Sigmoid colon (tissue), 4 donors: Measurements from ENCODE around the gene LETM1.

ENCODE experiments used
- POLR2AphosphoS5 ChIP-seq, 4 donors: sonication (generic); formaldehyde crosslinking; IDR thresholded peaks; one replicate each; pipeline ENCODE4 v1.6.1; 2017; ENCODE audit warnings: antibody characterized with exemption in 4 of 4
- TF ChIP-seq, protein P1 (sequence below), 4 experiments: fragments of 450-650 bp in 3 of 4; fragments of 200-600 bp in 1 of 4; IDR thresholded peaks; one replicate each; pipeline ENCODE4 v1.5.1; 2016 to 2019; ENCODE audit warnings: antibody characterized with exemption in 4 of 4, mild to moderate bottlenecking in 3 of 4, moderate library complexity in 2 of 4

GRCh38 chr4:1872870-1873269 is 16.9 kb upstream of the LETM1 start:
- TF ChIP-seq, protein P1, sequence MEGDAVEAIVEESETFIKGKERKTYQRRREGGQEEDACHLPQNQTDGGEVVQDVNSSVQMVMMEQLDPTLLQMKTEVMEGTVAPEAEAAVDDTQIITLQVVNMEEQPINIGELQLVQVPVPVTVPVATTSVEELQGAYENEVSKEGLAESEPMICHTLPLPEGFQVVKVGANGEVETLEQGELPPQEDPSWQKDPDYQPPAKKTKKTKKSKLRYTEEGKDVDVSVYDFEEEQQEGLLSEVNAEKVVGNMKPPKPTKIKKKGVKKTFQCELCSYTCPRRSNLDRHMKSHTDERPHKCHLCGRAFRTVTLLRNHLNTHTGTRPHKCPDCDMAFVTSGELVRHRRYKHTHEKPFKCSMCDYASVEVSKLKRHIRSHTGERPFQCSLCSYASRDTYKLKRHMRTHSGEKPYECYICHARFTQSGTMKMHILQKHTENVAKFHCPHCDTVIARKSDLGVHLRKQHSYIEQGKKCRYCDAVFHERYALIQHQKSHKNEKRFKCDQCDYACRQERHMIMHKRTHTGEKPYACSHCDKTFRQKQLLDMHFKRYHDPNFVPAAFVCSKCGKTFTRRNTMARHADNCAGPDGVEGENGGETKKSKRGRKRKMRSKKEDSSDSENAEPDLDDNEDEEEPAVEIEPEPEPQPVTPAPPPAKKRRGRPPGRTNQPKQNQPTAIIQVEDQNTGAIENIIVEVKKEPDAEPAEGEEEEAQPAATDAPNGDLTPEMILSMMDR (IDR thresholded peaks at IDR 0.05) = no peak
- no peak for TF ChIP-seq POLR2AphosphoS5 (IDR thresholded peaks at IDR 0.05)
